ENCODE measurements around the gene SESTD1.
"Not testable (repeated sequence)": the region's sequence is repeated elsewhere in the genome, so short reads cannot be mapped to it uniquely, and the experiment has no call there.

SESTD1 gene

DNA sequence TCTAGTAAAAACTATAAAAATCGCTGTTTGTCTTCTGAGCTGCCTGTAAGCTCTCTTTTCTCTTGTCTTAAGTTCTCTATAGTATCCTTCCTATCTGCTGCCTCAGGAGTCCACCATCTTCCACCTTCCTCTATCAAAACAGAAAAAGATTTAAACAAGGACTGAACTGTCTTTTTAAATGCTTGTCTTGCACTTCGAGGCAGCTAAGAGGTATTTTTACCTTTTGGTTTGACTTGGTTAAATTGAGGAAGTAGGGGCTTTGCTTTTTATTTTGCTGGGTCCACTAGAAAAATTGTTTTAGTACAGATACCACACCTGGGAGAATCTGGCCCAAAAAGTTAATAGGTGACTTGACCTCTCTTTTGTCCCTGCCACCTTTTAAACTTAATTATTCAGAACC, 12.2 kb downstream of the SESTD1 start:
- ATAC-seq: peak; percentile 55
- Mint-ChIP-seq H3K27ac (peak overlapping the region; percentile 83), H3K36me3 (peaks cover 6% of the 10 kb centered on the region), H3K9me3 (no peaks in the 10 kb centered on the region), H3K4me1 (peaks cover 73% of the 10 kb centered on the region), H3K4me3 (peak overlapping the region; percentile 27), H3K27me3 (no peaks in the 10 kb centered on the region)

DNA sequence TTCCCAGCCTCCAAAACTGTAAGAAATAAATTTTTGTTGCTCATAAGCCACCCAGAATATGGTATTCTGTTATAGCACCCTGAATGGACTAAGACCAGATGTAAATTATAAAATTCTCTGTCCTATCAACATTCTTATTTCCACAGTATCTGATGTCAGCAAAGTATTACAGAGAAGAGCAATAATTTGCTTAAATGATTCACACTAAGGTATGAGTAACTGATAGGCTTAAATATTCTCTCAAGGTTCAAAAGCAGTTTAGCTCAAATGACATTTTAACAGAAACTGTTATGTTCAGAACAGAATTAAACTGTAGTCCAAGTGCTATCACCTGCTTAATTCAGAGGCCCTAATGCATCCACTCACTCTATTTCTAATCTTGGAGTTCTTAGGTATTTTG, 12.8 kb downstream of the SESTD1 start:
- ATAC-seq: no peak

DNA sequence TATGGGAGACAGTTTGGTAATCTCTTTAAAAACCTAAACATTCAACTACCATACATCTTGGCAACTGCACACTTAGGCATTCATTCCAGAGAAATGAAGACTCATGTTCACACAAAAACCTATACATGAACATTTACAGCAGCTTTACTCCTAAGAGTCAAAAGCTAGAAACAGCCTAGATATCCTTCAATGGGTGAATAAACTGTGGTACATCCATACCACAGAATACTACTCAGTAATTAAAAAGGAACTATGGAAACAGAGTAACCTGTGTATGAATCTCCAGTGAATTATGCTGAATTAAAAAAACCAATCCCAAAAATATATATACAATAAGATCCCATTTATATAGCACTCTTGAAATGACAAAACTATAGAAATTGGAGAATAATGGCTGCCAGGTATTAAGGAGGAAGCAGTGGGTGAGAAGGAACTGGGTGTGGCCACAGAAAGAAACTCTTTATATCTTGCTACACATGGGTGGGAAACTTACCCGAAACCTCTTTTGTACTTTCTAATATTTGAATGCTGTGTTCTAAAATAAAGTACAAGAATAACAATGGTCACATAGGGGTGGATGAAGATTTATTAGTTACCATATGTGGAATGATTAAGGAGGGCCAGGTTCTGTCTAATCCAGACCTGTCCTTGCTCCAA, 13.7 kb downstream of the SESTD1 start:
- no peak overlapping the region for H3K4me3 Mint-ChIP-seq
- H3K27me3 Mint-ChIP-seq: no peaks in the 10 kb centered on the region
- H3K9me3 Mint-ChIP-seq: peaks cover 3% of the 10 kb centered on the region
- H3K36me3 Mint-ChIP-seq: peaks cover 12% of the 10 kb centered on the region
- peak overlapping the region; percentile 83 for H3K27ac Mint-ChIP-seq
- peaks cover 74% of the 10 kb centered on the region for H3K4me1 Mint-ChIP-seq
- ATAC-seq: no peak

More for the DNA sequence above, 12.8 kb downstream of the SESTD1 start:
- Mint-ChIP-seq H3K4me3 (no peak overlapping the region), H3K36me3 (peaks cover 6% of the 10 kb centered on the region), H3K27me3 (no peaks in the 10 kb centered on the region), H3K9me3 (no peaks in the 10 kb centered on the region), H3K4me1 (peaks cover 70% of the 10 kb centered on the region), H3K27ac (peak overlapping the region; percentile 83)

DNA sequence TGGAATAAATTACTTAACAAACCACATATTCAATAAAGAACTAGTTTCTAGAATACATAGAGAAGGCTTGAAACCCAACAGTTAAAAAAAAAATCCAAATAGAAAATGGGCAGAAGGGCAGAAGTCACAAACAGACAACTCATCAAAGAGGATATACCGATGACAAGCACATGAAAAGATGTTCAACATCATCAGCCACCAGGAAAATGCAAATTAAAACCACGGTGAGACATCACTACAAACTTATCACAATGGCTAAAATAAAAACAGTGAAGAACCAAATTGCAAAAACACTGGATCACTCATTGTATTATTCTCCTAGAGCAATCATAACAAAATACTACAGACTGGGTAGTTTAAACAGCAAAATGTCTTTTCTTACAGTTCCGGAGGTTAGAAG, 14.5 kb downstream of the SESTD1 start:
- no peaks in the 10 kb centered on the region for H3K27me3 Mint-ChIP-seq
- ATAC-seq: no peak
- peaks cover 12% of the 10 kb centered on the region for H3K36me3 Mint-ChIP-seq
- H3K27ac Mint-ChIP-seq: peak overlapping the region; percentile 83
- H3K4me1 Mint-ChIP-seq: peaks cover 65% of the 10 kb centered on the region
- H3K9me3 Mint-ChIP-seq: peaks cover 3% of the 10 kb centered on the region
- no peak overlapping the region for H3K4me3 Mint-ChIP-seq

DNA sequence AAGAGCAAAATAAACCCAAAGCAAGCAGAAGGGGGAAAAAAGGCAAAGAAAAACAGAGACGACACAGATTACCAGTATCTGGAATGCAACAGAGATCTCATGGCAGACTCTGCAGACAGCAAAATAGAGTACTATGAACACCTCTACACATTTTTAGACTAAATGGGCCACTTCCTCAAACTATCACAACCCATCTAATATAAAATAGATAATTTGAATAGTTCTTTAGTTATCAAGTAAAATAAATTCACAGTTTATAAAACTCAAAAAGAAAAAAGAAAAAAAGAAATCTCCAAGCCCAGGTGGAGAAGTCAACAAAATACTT, 16.6 kb downstream of the SESTD1 start:
- no peak for ATAC-seq
- peaks cover 12% of the 10 kb centered on the region for H3K36me3 Mint-ChIP-seq
- peaks cover 3% of the 10 kb centered on the region for H3K9me3 Mint-ChIP-seq
- H3K4me1 Mint-ChIP-seq: peaks cover 56% of the 10 kb centered on the region
- H3K4me3 Mint-ChIP-seq: peak overlapping the region; percentile 28
- H3K27me3 Mint-ChIP-seq: no peaks in the 10 kb centered on the region
- H3K27ac Mint-ChIP-seq: peak overlapping the region; percentile 71

DNA sequence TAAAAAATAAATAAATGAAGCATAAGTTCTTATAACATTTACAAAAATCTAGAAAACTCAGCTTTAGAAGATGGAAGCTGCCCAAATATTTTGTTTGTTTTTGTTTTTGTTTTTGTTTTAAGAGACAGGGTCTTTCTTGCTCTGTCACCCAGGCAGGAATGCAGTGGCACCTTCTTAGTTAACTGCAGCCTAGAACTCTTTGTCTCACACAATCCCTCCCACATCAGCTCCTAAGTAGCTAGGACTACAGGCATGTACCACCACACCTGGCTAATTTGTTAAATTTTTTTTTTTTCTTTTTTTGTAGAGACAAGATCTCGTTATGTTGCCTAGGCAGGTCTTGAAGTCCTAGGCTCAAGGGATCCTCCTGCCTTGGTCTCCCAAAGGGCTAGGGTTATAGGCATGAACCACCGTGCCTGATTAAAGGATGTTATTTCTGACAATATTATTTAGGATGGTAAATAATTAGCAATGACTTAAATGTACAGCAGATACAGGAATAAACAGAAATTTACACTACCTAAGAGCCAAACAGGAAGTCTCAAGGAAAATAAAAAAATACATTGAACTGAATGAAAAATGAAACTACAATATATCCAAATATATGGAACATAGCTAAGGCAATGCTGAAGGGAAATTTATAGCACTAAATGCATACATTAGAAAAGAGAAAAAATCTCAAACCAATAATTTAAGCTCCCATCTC, 17.2 kb downstream of the SESTD1 start:
- H3K9me3 Mint-ChIP-seq: peaks cover 3% of the 10 kb centered on the region
- peak overlapping the region; percentile 71 for H3K27ac Mint-ChIP-seq
- peaks cover 56% of the 10 kb centered on the region for H3K4me1 Mint-ChIP-seq
- H3K36me3 Mint-ChIP-seq: peaks cover 12% of the 10 kb centered on the region
- no peaks in the 10 kb centered on the region for H3K27me3 Mint-ChIP-seq
- no peak for ATAC-seq
- peak overlapping the region; percentile 28 for H3K4me3 Mint-ChIP-seq

DNA sequence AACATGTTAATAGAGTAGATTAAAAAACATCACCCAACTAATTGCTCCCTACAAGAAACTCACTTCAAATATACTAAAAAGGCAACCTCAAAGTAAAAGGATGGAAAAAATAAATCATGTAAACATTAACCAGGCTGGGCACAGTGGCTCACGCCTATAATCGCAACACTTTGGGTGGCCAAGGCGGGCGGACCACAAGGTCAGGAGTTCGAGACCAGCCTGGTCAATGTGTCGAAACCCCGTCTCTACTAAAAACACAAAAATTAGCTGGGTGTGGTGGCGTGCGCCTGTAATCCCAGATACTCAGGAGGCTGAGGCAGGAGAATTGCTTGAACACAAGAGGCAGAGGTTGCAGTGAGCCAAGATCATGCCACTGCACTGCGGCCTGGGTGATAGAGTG, 18.8 kb downstream of the SESTD1 start:
- Mint-ChIP-seq H3K4me1 (peaks cover 58% of the 10 kb centered on the region), H3K36me3 (peaks cover 17% of the 10 kb centered on the region)
- H3K4me3 Mint-ChIP-seq, ATAC-seq, H3K27me3 Mint-ChIP-seq, H3K9me3 Mint-ChIP-seq, H3K27ac Mint-ChIP-seq: not testable (repeated sequence)

DNA sequence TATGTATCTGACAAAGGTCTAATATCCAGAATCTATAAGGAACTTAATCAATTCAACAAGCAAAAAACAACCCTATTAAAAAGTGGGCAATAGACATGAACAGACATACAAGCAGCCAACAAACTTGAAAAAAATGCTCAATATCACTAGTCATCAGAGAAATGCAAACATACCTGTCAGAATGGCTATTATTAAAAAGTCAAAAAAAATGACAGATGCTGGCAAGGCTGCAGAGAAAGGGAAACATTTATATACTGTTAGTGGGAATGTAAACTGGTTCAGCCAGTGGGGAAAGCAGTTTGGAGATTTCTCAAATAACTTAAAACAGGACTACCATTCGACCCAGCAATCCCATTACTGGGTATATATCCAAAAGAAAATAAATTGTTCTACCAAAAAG, 21.6 kb downstream of the SESTD1 start:
- Mint-ChIP-seq H3K9me3 (peaks cover 3% of the 10 kb centered on the region), H3K4me1 (peaks cover 65% of the 10 kb centered on the region), H3K27me3 (no peaks in the 10 kb centered on the region), H3K4me3 (no peak overlapping the region), H3K36me3 (peaks cover 11% of the 10 kb centered on the region), H3K27ac (no peak overlapping the region)
- no peak for ATAC-seq

DNA sequence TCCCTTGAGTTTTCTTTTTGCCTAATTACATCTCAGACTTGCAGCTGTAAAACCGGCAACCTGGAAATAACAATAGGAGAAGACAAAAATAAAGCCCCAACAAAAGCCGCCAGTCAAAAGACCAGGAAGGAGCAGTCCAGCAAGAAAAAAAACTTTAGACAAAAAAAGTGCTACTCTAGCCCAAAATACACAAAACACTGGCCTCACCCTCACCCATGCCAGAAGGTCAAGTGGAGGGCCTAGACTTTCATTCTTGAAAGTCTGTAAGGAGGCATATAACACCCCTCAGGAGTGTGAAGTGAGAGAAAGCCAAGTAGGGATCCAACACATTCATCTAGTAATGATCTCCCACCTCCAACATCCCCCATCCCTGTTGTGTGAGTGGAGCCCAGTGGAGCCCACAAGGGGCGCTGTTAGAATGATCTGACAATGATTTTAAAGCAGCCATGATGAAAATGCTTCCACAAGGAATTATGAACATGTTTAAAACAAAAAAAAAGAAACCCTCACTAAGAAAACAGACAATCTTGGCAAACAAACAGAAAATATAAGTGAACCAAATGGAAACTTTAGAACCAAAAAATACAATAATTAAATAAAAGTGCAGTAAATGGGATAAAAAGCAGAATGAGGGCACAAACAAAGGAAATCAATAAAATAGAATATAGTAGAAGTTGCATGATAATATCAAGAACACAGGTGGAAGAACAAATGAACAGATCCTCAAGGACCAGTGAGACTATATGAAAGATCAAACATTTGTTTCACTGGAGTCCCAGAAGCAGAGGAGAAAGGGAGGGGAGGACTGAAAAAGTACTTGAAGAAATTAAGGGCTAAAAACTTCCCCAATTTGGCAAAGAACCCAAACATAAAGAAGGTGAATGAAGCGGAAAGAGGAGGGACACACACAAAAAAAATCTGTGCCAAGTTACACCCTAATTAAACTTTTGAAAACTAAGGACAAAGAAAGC, 23.9 kb downstream of the SESTD1 start:
- Mint-ChIP-seq H3K27me3 (no peaks in the 10 kb centered on the region), H3K4me1 (peaks cover 60% of the 10 kb centered on the region), H3K36me3 (peaks cover 5% of the 10 kb centered on the region), H3K9me3 (no peaks in the 10 kb centered on the region), H3K4me3 (no peak overlapping the region), H3K27ac (peak overlapping the region; percentile 17)
- no peak for ATAC-seq

DNA sequence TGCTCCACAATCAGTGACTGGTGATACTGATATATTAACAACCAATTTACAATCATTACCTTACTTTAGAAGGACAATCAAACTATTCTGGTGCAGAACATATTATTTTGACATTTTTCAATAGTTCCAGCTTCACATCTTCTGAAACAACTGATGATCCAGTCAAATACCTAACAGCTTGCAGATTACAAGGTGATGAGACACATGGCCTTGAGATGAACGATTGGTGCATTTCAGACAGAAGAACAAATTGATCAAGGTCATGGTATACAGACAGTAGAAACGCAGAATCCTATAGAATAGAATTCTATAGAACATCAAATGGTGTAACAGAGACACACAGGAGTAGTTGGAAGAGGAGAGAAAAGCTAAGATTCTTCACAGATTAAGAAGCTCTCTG, 24.8 kb downstream of the SESTD1 start:
- no peaks in the 10 kb centered on the region for H3K27me3 Mint-ChIP-seq
- H3K4me3 Mint-ChIP-seq: no peak overlapping the region
- H3K9me3 Mint-ChIP-seq: no peaks in the 10 kb centered on the region
- H3K27ac Mint-ChIP-seq: no peak overlapping the region
- H3K4me1 Mint-ChIP-seq: peaks cover 65% of the 10 kb centered on the region
- ATAC-seq: no peak
- peaks cover 5% of the 10 kb centered on the region for H3K36me3 Mint-ChIP-seq

DNA sequence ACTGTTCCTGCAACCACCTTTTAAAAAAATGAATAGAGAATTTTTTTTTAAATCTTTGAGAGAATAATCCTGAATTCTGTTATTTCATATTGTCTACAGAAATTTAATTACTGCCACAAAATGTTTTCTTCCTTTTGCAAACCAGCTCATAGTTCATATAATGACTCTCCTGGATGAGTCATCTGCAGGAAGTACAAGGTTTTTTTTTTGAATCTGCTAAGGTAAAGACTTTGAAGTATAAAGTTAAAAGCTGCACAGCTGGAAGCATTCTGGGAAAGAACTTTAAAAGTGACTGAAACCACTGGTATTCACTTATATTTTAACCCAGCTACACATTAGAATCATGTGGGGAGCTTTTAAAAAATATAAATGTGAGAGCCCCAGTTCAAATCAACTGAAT, 25.4 kb downstream of the SESTD1 start:
- Mint-ChIP-seq H3K27me3 (no peaks in the 10 kb centered on the region), H3K36me3 (peaks cover 5% of the 10 kb centered on the region), H3K4me3 (no peak overlapping the region), H3K27ac (no peak overlapping the region), H3K9me3 (no peaks in the 10 kb centered on the region), H3K4me1 (peaks cover 60% of the 10 kb centered on the region)
- ATAC-seq: no peak

DNA sequence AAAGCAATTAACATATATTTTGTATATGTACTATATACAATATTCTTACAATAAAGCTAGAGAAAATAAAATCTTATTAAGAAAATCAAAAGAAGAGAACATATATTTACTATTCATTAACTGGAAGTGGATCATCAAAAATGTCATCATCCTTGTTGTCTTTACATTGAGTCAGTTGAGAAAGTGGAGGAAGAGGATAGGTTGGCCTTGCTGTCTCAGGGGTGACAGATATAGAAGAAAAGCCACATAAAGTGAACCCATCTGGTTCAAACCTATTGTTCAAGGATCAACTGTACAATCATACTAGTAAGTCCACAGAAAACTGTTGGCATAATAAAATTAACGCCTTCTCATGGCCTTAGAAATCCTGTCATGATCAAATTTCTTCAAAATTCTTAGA, 26.6 kb downstream of the SESTD1 start:
- ATAC-seq: no peak
- Mint-ChIP-seq H3K4me1 (peaks cover 59% of the 10 kb centered on the region), H3K27me3 (no peaks in the 10 kb centered on the region), H3K36me3 (peaks cover 5% of the 10 kb centered on the region), H3K27ac (no peak overlapping the region), H3K9me3 (no peaks in the 10 kb centered on the region), H3K4me3 (no peak overlapping the region)

DNA sequence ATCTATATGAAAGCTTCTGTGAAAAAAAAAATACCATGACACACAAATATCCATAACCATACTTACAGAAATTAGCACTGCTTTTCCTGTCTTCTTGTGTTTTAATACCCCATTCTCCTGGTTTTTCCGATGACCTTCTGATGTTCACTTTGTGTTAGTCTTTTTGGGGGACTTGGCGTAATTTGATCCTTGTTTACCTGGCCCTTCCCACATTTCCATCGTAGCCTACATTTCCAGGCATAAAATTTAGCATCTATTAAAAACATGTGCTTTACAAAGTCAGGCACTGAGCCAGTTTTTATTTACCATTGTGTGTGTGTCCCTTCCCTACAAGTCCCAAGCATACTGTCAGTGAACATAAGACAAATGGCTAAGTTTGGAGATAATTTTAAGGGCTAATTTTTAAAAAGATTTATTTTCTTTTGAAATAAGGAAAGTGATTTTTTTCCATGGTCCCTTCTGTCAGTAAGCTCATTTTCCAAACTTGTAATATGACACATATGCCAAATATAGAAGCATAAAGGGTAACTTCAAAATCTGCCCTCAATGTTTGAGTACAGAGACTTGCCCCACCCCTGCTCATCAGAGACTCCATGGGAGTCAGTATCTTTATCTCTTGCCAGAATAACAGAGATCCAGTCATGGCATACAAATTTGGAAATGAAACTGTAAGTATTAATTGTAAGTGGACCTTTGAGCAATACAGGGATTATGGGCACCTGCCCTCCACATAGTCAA, 27.3 kb downstream of the SESTD1 start:
- Mint-ChIP-seq H3K27me3 (no peaks in the 10 kb centered on the region), H3K4me3 (no peak overlapping the region), H3K27ac (no peak overlapping the region), H3K9me3 (peaks cover 4% of the 10 kb centered on the region), H3K36me3 (peaks cover 12% of the 10 kb centered on the region), H3K4me1 (peaks cover 53% of the 10 kb centered on the region)
- no peak for ATAC-seq

DNA sequence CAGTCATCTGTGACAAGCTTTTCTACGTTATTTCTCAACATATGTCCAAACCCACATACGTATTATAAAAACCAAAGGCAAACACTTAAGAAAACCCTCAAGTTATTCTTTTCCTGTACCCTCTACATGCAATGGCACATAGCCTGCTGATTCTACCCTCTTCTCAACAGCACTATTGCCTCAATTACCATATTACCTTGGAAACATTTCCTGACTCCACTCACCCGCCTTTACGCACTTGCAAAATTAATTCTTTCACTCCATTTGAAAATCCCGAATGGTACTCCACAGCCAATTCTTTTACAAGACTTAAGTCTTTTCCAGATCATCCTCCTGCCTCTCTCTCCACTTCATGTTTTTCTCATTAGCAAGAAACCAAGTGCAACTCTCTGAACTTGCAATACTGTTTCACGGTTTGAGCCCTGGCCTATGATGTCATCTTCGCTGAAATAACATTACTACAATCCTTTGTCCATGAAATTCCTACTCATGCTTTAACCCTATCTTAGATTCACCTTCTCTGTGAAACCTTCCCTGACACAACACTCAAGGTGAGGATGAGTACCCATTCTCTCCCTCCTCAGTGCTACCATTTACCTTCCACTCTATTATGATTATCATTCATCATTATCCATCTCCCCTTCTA, 29.0 kb downstream of the SESTD1 start:
- H3K27me3 Mint-ChIP-seq: no peaks in the 10 kb centered on the region
- H3K9me3 Mint-ChIP-seq: peaks cover 4% of the 10 kb centered on the region
- H3K36me3 Mint-ChIP-seq: peaks cover 10% of the 10 kb centered on the region
- H3K27ac Mint-ChIP-seq: no peak overlapping the region
- no peak overlapping the region for H3K4me3 Mint-ChIP-seq
- peaks cover 41% of the 10 kb centered on the region for H3K4me1 Mint-ChIP-seq
- ATAC-seq: no peak

Data from stimulated activated memory B cell treated with anti-CD40 and anti-IgM and Interleukin-4, amounts not matched to agents 10 μg/mL and 1 μg/mL and 100 μg/mL, for 72 hours (primary cell).